Stomach (tissue), 4 donors: ENCODE measurements around the gene KRTAP16-1.

Experiments
- CTCF ChIP-seq, 7 experiments: fragments of 450-650 bp in 4 of 7; fragments of 200-600 bp in 3 of 7; sonication (generic) in 3 of 7; IDR thresholded peaks; one replicate each; pipeline ENCODE4 v1.5.1; 2016 to 2019; ENCODE audit warnings: antibody characterized with exemption in 7 of 7, control low read depth in 2 of 7, mild to moderate bottlenecking in 1 of 7
- EP300 ChIP-seq: sonication (generic); formaldehyde crosslinking; IDR thresholded peaks from one replicate; pipeline ENCODE4 v1.6.1; 2017; ENCODE audit warnings: antibody characterized with exemption
- POLR2A ChIP-seq, 4 donors: fragments of 450-650 bp; IDR thresholded peaks; one replicate each; pipeline ENCODE4 v1.6.1; 2016; ENCODE audit warnings: antibody characterized with exemption in 4 of 4, control low read depth in 2 of 4, mild to moderate bottlenecking in 1 of 4, moderate library complexity in 1 of 4
- POLR2AphosphoS5 ChIP-seq, 3 donors: sonication (generic); formaldehyde crosslinking; IDR thresholded peaks; one replicate each; pipeline ENCODE4 v1.6.1; 2016; ENCODE audit warnings: antibody characterized with exemption in 3 of 3

- TF ChIP-seq POLR2A (IDR thresholded peaks at IDR 0.05) (no peak), CTCF (IDR thresholded peaks at IDR 0.05) (no peak), EP300 (no peak), POLR2AphosphoS5 (IDR thresholded peaks at IDR 0.05) (no peak)
Observed at GRCh38 chr17:41334385-41335305, 25.5 kb upstream of the KRTAP16-1 start.
